BE2C (cell line): Measurements from ENCODE around the gene MEGF11.

Source experiments
- DNase-seq: peaks from one replicate; pipeline ENCODE4 v3.0.0-alpha.2; 2020
- H3K27me3 ChIP-seq: fragments of 250-450 bp; sonication (Bioruptor Pico); 2 replicates; pipeline ENCODE4 v1.5.1; 2020; ENCODE audit warnings: mild to moderate bottlenecking
- H3K36me3 ChIP-seq: fragments of 250-450 bp; sonication (Bioruptor Pico); 2 replicates; pipeline ENCODE4 v1.5.1; 2020; ENCODE audit warnings: mild to moderate bottlenecking
- H3K4me1 ChIP-seq: fragments of 250-450 bp; sonication (Bioruptor Pico); 2 replicates; pipeline ENCODE4 v1.5.1; 2020
- H3K4me3 ChIP-seq: 2 replicates; pipeline ENCODE4 v1.5.1; 2011; ENCODE audit warnings: low read depth, low read length
- H3K9me3 ChIP-seq: fragments of 250-450 bp; sonication (Bioruptor Pico); 2 replicates; pipeline ENCODE4 v1.5.1; 2020
- CTCF ChIP-seq: IDR thresholded peaks from 2 replicates; pipeline ENCODE4 v1.5.1; 2012; ENCODE audit warnings: mild to moderate bottlenecking, low read depth, low read length

The MEGF11 gene

GRCh38 chr15:66030650-66031049, 222.9 kb downstream of the MEGF11 start:
- H3K4me1 ChIP-seq, result peaks cover 5% of the 10 kb centered on the region
- H3K9me3 ChIP-seq, result no peaks in the 10 kb centered on the region
- no peak overlapping the region for H3K4me3 ChIP-seq
- no peak for DNase-seq
- no peak for TF ChIP-seq CTCF
- H3K36me3 ChIP-seq, result no peaks in the 10 kb centered on the region
- no peaks in the 10 kb centered on the region for H3K27me3 ChIP-seq

- Histone ChIP-seq H3K4me3 (no peak overlapping the region), H3K9me3 (no peaks in the 10 kb centered on the region), H3K27me3 (no peaks in the 10 kb centered on the region), H3K36me3 (no peaks in the 10 kb centered on the region), H3K4me1 (peaks cover 11% of the 10 kb centered on the region)
- no peak for TF ChIP-seq CTCF
- DNase-seq, result no peak
These were observed 223.9 kb downstream of the MEGF11 start for GRCh38 chr15:66029650-66030049.

GRCh38 chr15:66027268-66027805, 226.2 kb downstream of the MEGF11 start:
- Histone ChIP-seq H3K4me3 (no peak overlapping the region), H3K27me3 (no peaks in the 10 kb centered on the region), H3K9me3 (no peaks in the 10 kb centered on the region), H3K36me3 (no peaks in the 10 kb centered on the region), H3K4me1 (peaks cover 11% of the 10 kb centered on the region)
- DNase-seq, result no peak
- TF ChIP-seq CTCF, result no peak

GRCh38 chr15:66025972-66026371, 227.6 kb downstream of the MEGF11 start:
- no peaks in the 10 kb centered on the region for H3K36me3 ChIP-seq
- H3K27me3 ChIP-seq, result no peaks in the 10 kb centered on the region
- DNase-seq, result no peak
- H3K9me3 ChIP-seq, result no peaks in the 10 kb centered on the region
- peaks cover 11% of the 10 kb centered on the region for H3K4me1 ChIP-seq
- TF ChIP-seq CTCF, result no peak
- no peak overlapping the region for H3K4me3 ChIP-seq

GRCh38 chr15:66025015-66025452, 228.5 kb downstream of the MEGF11 start:
- no peaks in the 10 kb centered on the region for H3K9me3 ChIP-seq
- DNase-seq, result peak; percentile 54
- H3K36me3 ChIP-seq, result no peaks in the 10 kb centered on the region
- no peak for TF ChIP-seq CTCF
- no peaks in the 10 kb centered on the region for H3K27me3 ChIP-seq
- peaks cover 11% of the 10 kb centered on the region for H3K4me1 ChIP-seq
- no peak overlapping the region for H3K4me3 ChIP-seq

- TF ChIP-seq CTCF, result no peak
- Histone ChIP-seq H3K4me3 (no peak overlapping the region), H3K36me3 (no peaks in the 10 kb centered on the region), H3K27me3 (no peaks in the 10 kb centered on the region), H3K9me3 (no peaks in the 10 kb centered on the region), H3K4me1 (peaks cover 11% of the 10 kb centered on the region)
- DNase-seq, result no peak
These were observed 229.4 kb downstream of the MEGF11 start for GRCh38 chr15:66024116-66024515.
